Activated naive CD4-positive, alpha-beta T cell treated with anti-CD3 and anti-CD28 coated beads, Interleukin-2, amount 10 ng/mL, durations not matched to agents 7 days and 5 days (primary cell): ENCODE data around the gene HGF.

ENCODE experiments used
- CTCF ChIA-PET: fragments of 350-600 bp; sonication (Branson Sonifier 250); formaldehyde crosslinking; loops from one replicate; lab custom pipeline; 2021; ENCODE audit warnings: antibody characterized with exemption; lab: Charles Lee
- DNase-seq: peaks from one replicate; pipeline ENCODE4 v3.0.0-alpha.2; 2020
- H3K27ac Mint-ChIP-seq: one replicate; pipeline ENCODE4 v1.8.0; 2021; ENCODE audit warnings: mild to moderate bottlenecking, moderate library complexity, mixed read lengths
- H3K27me3 Mint-ChIP-seq: one replicate; pipeline ENCODE4 v1.8.0; 2021; ENCODE audit warnings: mild to moderate bottlenecking, mixed read lengths
- H3K36me3 Mint-ChIP-seq: one replicate; pipeline ENCODE4 v1.8.0; 2021; ENCODE audit warnings: mixed read lengths
- H3K4me1 Mint-ChIP-seq: one replicate; pipeline ENCODE4 v1.8.0; 2021; ENCODE audit warnings: mixed read lengths
- H3K4me3 Mint-ChIP-seq: one replicate; pipeline ENCODE4 v1.8.0; 2021; ENCODE audit warnings: mild to moderate bottlenecking, moderate library complexity, mixed read lengths
- H3K9me3 Mint-ChIP-seq: one replicate; pipeline ENCODE4 v1.8.0; 2021; ENCODE audit warnings: mixed read lengths

The HGF gene

GRCh38 chr7:81719865-81720264, 50.0 kb downstream of the HGF start:
- DNase-seq: no peak
- no peaks in the 10 kb centered on the region for H3K36me3 Mint-ChIP-seq
- no peaks in the 10 kb centered on the region for H3K27me3 Mint-ChIP-seq
- H3K9me3 Mint-ChIP-seq: no peaks in the 10 kb centered on the region
- no peak overlapping the region for H3K27ac Mint-ChIP-seq
- CTCF ChIA-PET: no interaction called here
- no peak overlapping the region for H3K4me3 Mint-ChIP-seq
- no peaks in the 10 kb centered on the region for H3K4me1 Mint-ChIP-seq

DNA sequence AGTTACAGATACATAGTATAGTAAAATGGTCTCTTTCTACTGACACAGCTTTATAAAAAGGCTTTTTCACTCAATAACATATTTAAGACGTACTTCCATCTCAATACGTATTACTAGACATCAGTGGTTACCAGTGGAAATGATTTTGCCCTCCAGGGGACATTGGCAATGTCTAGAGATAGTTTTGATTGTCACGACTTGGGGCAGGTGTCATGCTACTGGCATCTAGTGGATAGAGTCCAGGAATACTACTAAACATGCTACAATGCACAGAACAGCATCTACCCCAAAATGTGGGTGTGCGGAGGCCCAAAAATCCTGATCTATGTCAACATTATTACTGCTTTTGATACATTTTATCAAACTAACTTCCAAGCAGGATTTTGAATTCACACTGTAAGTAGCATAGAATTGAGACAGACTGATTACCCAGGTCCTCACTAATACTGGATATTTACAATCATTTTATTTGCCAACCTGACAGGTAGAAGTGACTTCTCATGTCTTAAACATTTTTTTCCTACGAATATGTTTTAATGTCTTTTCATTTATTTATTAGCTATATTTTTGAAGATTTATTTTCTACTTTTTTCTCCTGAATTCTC, 53.8 kb downstream of the HGF start:
- no peak overlapping the region for H3K4me3 Mint-ChIP-seq
- DNase-seq: no peak
- no peak overlapping the region for H3K27ac Mint-ChIP-seq
- CTCF ChIA-PET: no interaction called here
- H3K36me3 Mint-ChIP-seq: no peaks in the 10 kb centered on the region
- no peaks in the 10 kb centered on the region for H3K4me1 Mint-ChIP-seq
- no peaks in the 10 kb centered on the region for H3K27me3 Mint-ChIP-seq
- H3K9me3 Mint-ChIP-seq: no peaks in the 10 kb centered on the region

- DNase-seq: no peak
- no peak overlapping the region for H3K4me3 Mint-ChIP-seq
- CTCF ChIA-PET: no interaction called here
- no peaks in the 10 kb centered on the region for H3K9me3 Mint-ChIP-seq
- no peak overlapping the region for H3K27ac Mint-ChIP-seq
- no peaks in the 10 kb centered on the region for H3K4me1 Mint-ChIP-seq
- no peaks in the 10 kb centered on the region for H3K36me3 Mint-ChIP-seq
- no peaks in the 10 kb centered on the region for H3K27me3 Mint-ChIP-seq
These were observed 55.5 kb downstream of the HGF start for GRCh38 chr7:81714306-81714705.

GRCh38 chr7:81710751-81711150, 59.1 kb downstream of the HGF start:
- no peak overlapping the region for H3K4me3 Mint-ChIP-seq
- DNase-seq: no peak
- H3K27me3 Mint-ChIP-seq: no peaks in the 10 kb centered on the region
- H3K9me3 Mint-ChIP-seq: no peaks in the 10 kb centered on the region
- no peaks in the 10 kb centered on the region for H3K4me1 Mint-ChIP-seq
- CTCF ChIA-PET: no interaction called here
- H3K27ac Mint-ChIP-seq: no peak overlapping the region
- H3K36me3 Mint-ChIP-seq: no peaks in the 10 kb centered on the region

- CTCF ChIA-PET: no interaction called here
- Mint-ChIP-seq H3K27me3 (no peaks in the 10 kb centered on the region), H3K4me3 (no peak overlapping the region), H3K4me1 (no peaks in the 10 kb centered on the region), H3K27ac (no peak overlapping the region), H3K36me3 (no peaks in the 10 kb centered on the region), H3K9me3 (no peaks in the 10 kb centered on the region)
- DNase-seq: no peak
These were observed 60.0 kb downstream of the HGF start for GRCh38 chr7:81709836-81710235.

- H3K9me3 Mint-ChIP-seq: no peaks in the 10 kb centered on the region
- H3K36me3 Mint-ChIP-seq: no peaks in the 10 kb centered on the region
- H3K27me3 Mint-ChIP-seq: no peaks in the 10 kb centered on the region
- H3K4me3 Mint-ChIP-seq: no peak overlapping the region
- H3K4me1 Mint-ChIP-seq: no peaks in the 10 kb centered on the region
- DNase-seq: no peak
- CTCF ChIA-PET: no interaction called here
- no peak overlapping the region for H3K27ac Mint-ChIP-seq
These were observed 61.9 kb downstream of the HGF start for GRCh38 chr7:81707966-81708365.

DNA sequence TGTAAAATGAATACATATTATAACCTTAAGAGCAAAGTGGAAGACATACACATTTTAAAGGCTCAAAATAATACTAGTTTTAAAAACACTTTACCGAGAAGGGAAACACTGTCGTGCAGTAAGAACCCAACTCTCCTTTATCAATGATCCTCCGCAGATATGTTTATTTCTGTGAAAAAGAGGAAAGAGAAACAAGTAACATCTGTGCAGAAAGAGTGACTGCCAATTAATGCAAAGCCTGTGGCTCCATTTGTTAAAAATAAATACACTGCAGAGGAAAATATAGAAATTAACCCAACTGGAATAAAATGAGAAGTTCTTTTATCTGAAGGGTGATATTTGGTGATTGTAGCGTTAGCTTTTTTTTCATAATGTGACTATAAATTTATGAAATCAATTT, 62.7 kb downstream of the HGF start:
- Mint-ChIP-seq H3K9me3 (no peaks in the 10 kb centered on the region), H3K36me3 (no peaks in the 10 kb centered on the region), H3K27me3 (no peaks in the 10 kb centered on the region), H3K4me1 (no peaks in the 10 kb centered on the region), H3K27ac (no peak overlapping the region), H3K4me3 (no peak overlapping the region)
- CTCF ChIA-PET: no interaction called here
- DNase-seq: no peak

DNA sequence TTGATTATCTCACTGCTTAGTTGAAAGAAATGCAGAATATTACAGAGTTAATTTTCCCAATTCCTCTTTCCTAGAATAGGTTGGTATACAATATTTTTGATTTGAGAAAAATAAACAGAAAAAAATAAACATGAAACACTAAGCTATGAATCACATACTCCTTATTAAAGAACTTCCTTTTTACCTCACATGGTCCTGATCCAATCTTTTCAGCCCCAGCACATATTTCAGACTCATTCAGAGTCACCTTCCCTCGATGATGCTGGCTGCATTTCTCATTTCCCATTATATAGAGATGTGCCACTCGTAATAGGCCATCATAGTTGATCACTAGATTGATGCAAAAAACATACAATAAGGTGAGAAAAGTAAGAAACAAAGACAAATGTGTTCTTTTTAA, 64.6 kb downstream of the HGF start:
- DNase-seq: no peak
- H3K4me3 Mint-ChIP-seq: no peak overlapping the region
- CTCF ChIA-PET: no interaction called here
- no peaks in the 10 kb centered on the region for H3K9me3 Mint-ChIP-seq
- no peaks in the 10 kb centered on the region for H3K36me3 Mint-ChIP-seq
- H3K27ac Mint-ChIP-seq: no peak overlapping the region
- no peaks in the 10 kb centered on the region for H3K4me1 Mint-ChIP-seq
- no peaks in the 10 kb centered on the region for H3K27me3 Mint-ChIP-seq

GRCh38 chr7:81704595-81704994, 65.3 kb downstream of the HGF start:
- CTCF ChIA-PET: no interaction called here
- Mint-ChIP-seq H3K4me3 (no peak overlapping the region), H3K9me3 (no peaks in the 10 kb centered on the region), H3K4me1 (no peaks in the 10 kb centered on the region), H3K27ac (no peak overlapping the region), H3K27me3 (no peaks in the 10 kb centered on the region), H3K36me3 (no peaks in the 10 kb centered on the region)
- DNase-seq: no peak

DNA sequence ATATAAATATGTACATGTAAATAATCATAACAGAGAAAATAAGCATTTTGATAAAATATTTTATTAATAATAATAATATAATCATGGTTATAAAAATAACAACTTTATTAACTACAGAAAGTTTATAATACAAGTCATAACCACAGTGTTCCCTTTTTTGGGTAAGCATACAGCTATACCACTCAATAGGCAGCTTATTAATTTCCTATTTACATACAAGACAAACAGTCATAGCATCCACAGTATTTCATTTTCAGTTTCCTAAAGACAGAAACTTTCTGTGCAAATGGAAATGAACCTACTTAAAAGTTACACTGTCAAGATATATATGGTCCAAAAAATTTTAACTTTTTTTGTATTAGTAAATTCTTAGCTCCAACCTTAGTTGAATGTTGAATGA, 70.9 kb downstream of the HGF start:
- no peak overlapping the region for H3K4me3 Mint-ChIP-seq

DNA sequence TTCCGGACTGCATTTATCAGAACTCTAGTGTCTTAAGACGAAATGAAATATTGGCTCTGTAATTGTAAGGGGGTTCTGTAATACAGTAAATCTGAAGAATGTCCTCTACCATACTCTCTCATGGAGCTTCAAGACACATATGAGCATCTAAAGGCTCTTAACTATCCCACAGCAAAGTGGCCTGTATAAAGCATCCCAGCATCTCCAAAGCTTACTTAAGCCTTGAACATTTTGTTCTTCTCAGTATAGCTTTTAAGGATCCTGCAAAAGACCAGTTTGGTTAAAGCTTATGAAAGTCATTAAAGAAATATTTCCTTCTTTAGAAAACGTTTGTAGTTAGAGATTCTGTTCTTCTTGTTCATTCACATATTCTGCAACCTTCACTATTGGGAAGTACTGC, 75.1 kb downstream of the HGF start:
- Mint-ChIP-seq H3K4me3 (no peak overlapping the region), H3K36me3 (no peaks in the 10 kb centered on the region), H3K4me1 (no peaks in the 10 kb centered on the region), H3K9me3 (no peaks in the 10 kb centered on the region), H3K27me3 (no peaks in the 10 kb centered on the region), H3K27ac (no peak overlapping the region)
- no peak for DNase-seq
- CTCF ChIA-PET: no interaction called here

More for the DNA sequence above, 70.9 kb downstream of the HGF start:
- no peaks in the 10 kb centered on the region for H3K36me3 Mint-ChIP-seq
- H3K4me1 Mint-ChIP-seq: no peaks in the 10 kb centered on the region
- no peak overlapping the region for H3K27ac Mint-ChIP-seq
- H3K9me3 Mint-ChIP-seq: no peaks in the 10 kb centered on the region
- H3K27me3 Mint-ChIP-seq: no peaks in the 10 kb centered on the region
- no peak for DNase-seq
- CTCF ChIA-PET: no interaction called here

DNA sequence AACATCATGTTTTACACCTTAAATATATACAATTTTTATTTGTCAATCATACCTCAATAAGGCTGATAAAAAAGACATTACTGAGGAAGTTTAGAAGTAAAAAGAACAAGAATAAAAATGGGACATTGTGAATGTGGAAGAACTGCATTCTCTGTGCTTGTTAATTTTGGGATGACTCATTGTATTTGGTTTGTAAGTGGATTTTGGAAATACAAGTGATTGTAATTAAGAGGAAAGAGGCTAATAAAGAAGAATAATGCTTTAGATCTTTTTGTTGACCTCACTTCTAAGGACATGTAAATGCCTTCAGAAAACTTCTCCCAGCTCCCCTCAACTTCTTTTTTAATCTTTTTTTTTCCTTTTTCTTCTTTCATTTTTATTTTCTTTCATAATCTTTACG, 76.0 kb downstream of the HGF start:
- Mint-ChIP-seq H3K4me3 (no peak overlapping the region), H3K4me1 (no peaks in the 10 kb centered on the region), H3K27me3 (no peaks in the 10 kb centered on the region), H3K36me3 (no peaks in the 10 kb centered on the region), H3K9me3 (no peaks in the 10 kb centered on the region), H3K27ac (no peak overlapping the region)
- no peak for DNase-seq
- CTCF ChIA-PET: no interaction called here

DNA sequence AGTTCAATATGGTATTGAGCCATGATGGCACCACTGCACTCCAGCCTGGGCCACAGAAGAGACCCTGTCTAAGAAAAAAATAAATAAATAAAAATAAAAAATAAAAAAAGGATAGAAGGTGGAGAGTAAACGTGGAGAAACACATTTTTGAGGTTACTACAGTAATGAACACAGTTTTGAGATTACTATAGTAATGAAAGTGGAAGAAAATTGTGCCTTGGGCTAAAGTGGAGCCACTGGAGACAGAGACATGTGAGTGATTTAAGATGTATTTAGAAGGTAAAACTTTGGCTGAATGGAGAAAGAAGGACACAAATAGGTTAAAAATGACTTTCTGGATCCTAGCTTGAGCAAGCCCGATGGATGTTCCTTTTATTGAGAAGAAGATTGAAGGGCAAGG, 76.8 kb downstream of the HGF start:
- no peaks in the 10 kb centered on the region for H3K4me1 Mint-ChIP-seq
- H3K36me3 Mint-ChIP-seq: no peaks in the 10 kb centered on the region
- no peaks in the 10 kb centered on the region for H3K9me3 Mint-ChIP-seq
- no peak overlapping the region for H3K4me3 Mint-ChIP-seq
- DNase-seq: no peak
- no peaks in the 10 kb centered on the region for H3K27me3 Mint-ChIP-seq
- CTCF ChIA-PET: no interaction called here
- no peak overlapping the region for H3K27ac Mint-ChIP-seq

DNA sequence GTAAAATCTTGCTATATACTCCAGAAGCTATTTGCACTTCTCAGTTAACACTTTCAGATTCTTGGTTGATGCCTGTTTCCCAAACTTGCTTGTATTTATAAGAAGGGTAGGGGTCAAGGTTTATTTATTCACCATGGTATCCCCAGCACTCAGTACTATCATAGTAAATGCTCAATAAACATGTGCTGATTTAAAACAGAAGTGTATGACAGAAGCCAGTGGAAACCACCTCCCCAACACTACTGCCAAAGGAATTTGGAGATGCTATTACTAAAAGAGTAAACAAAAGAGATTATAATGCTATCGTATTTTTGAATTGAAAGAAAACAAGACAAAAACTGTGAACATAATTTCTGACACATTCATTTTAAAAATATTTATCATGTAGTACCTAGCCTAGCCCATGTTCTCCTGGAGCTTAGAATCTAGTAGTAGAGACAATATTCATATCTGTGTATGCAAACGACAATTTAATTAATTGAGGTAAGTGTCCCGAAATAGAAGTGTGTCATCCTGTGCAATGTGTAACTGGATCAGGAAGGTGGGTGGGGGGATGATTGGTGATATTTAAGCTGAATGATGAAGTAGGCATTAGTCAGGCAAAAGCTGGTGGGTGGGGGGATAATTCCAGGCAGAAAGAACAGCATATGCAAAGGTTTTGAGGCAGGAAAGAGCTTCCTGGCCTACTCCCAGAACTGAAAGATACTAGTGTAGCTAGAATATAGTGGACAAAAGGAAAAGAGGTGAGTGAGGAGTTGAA, 77.5 kb downstream of the HGF start:
- no peaks in the 10 kb centered on the region for H3K27me3 Mint-ChIP-seq
- no peak overlapping the region for H3K4me3 Mint-ChIP-seq
- H3K27ac Mint-ChIP-seq: no peak overlapping the region
- no peaks in the 10 kb centered on the region for H3K4me1 Mint-ChIP-seq
- H3K9me3 Mint-ChIP-seq: no peaks in the 10 kb centered on the region
- no peak for DNase-seq
- no peaks in the 10 kb centered on the region for H3K36me3 Mint-ChIP-seq
- CTCF ChIA-PET: no interaction called here

- H3K9me3 Mint-ChIP-seq: no peaks in the 10 kb centered on the region
- no peak for DNase-seq
- no peak overlapping the region for H3K4me3 Mint-ChIP-seq
- no peaks in the 10 kb centered on the region for H3K36me3 Mint-ChIP-seq
- CTCF ChIA-PET: no interaction called here
- H3K27me3 Mint-ChIP-seq: no peaks in the 10 kb centered on the region
- no peaks in the 10 kb centered on the region for H3K4me1 Mint-ChIP-seq
- H3K27ac Mint-ChIP-seq: no peak overlapping the region
These were observed 78.5 kb downstream of the HGF start for GRCh38 chr7:81691199-81691821.
